Loucy (cell line): Measurements from ENCODE around the gene THTPA.

ENCODE experiments used
- H2AFZ ChIP-seq: fragments of 200-600 bp; sonication (generic); 2 replicates; pipeline ENCODE4 v1.6.0; 2016; ENCODE audit warnings: antibody characterized with exemption, mild to moderate bottlenecking, low read length, moderate library complexity
- H3F3A ChIP-seq: fragments of 200-600 bp; 2 replicates; pipeline ENCODE4 v1.6.0; 2016; ENCODE audit warnings: antibody characterized with exemption, low read depth, mild to moderate bottlenecking
- H3K27me3 ChIP-seq: fragments of 200-600 bp; sonication (generic); 2 replicates; pipeline ENCODE4 v1.6.1; 2014; ENCODE audit warnings: low read length, mild to moderate bottlenecking; ENCODE audit not compliant: insufficient read depth, poor library complexity, severe bottlenecking
- H3K36me3 ChIP-seq: fragments of 200-600 bp; sonication (generic); 2 replicates; pipeline ENCODE4 v1.6.1; 2016; ENCODE audit warnings: low read length; ENCODE audit not compliant: insufficient read depth
- H3K4me1 ChIP-seq: fragments of 200-600 bp; sonication (generic); 2 replicates; pipeline ENCODE4 v1.5.1; 2014; ENCODE audit warnings: low read length, mild to moderate bottlenecking; ENCODE audit not compliant: insufficient read depth, poor library complexity, severe bottlenecking
- H3K4me2 ChIP-seq: fragments of 200-600 bp; sonication (generic); 2 replicates; pipeline ENCODE4 v1.6.0; 2014; ENCODE audit warnings: antibody characterized with exemption, low read length, low read depth, mild to moderate bottlenecking; ENCODE audit not compliant: poor library complexity, severe bottlenecking
- H3K4me3 ChIP-seq: fragments of 200-600 bp; sonication (generic); 2 replicates; pipeline ENCODE4 v1.5.1; 2014; ENCODE audit warnings: low read length, mild to moderate bottlenecking, mixed read lengths; ENCODE audit not compliant: poor library complexity, severe bottlenecking
- H3K79me2 ChIP-seq: fragments of 200-600 bp; sonication (generic); 2 replicates; pipeline ENCODE4 v1.6.1; 2014; ENCODE audit warnings: low read length; ENCODE audit not compliant: insufficient read depth
- H3K9ac ChIP-seq: fragments of 200-600 bp; sonication (generic); 2 replicates; pipeline ENCODE4 v1.6.0; 2014; ENCODE audit warnings: mild to moderate bottlenecking, low read depth, low read length, moderate library complexity; ENCODE audit not compliant: poor library complexity, severe bottlenecking
- H3K9me2 ChIP-seq: fragments of 200-600 bp; sonication (generic); replicated peaks from 2 replicates; pipeline ENCODE4 v1.6.1; 2016; ENCODE audit warnings: low read depth, low read length, mixed read lengths
- H3K9me3 ChIP-seq: fragments of 200-600 bp; sonication (generic); 2 replicates; pipeline ENCODE4 v1.6.1; 2014; ENCODE audit warnings: mild to moderate bottlenecking, antibody characterized with exemption, low read length, low read depth; ENCODE audit not compliant: insufficient read depth
- H4K20me1 ChIP-seq: fragments of 200-600 bp; sonication (generic); 2 replicates; pipeline ENCODE4 v1.6.0; 2014; ENCODE audit warnings: antibody characterized with exemption, low read length, mild to moderate bottlenecking; ENCODE audit not compliant: insufficient read depth, poor library complexity, severe bottlenecking
- EZH2phosphoT487 ChIP-seq: fragments of 200-600 bp; IDR thresholded peaks from 2 replicates; pipeline ENCODE4 v1.6.1; 2018; ENCODE audit warnings: antibody characterized with exemption, mild to moderate bottlenecking, moderate library complexity, borderline replicate concordance
- TF ChIP-seq, protein P1 (sequence below): fragments of 200-600 bp; sonication (generic); conservative IDR thresholded peaks from 2 replicates; pipeline ENCODE4 v1.5.1; 2014; ENCODE audit warnings: mild to moderate bottlenecking, antibody characterized with exemption, low read length

The THTPA gene

DNA sequence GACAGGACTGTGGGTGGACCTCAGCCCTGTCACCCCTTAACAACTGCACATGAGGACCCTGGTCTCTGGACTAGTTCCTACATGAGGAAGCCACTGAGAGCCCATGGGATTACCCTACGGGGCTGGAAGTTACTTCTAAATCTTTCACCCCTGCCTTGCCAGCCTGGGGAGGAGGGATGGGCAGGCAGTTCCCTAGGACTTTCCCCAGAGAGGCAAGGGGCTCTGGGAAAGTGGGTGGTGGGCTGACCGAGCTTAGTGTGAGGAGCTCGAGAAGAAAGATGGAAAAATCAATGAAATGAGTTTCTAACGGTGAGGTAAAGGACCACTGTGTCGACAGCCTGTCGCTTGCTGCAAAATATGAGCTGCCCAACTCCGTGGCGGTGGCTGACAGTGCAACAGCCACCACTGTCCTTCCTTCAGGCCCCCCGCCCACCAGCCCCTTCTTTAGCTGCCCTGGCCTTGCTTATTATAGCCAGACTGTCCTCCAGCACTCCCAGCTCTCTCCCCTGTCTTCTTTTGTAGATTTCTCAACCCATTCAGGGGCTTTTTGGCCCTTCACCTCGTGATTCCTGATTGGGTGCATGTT, 9.5 kb upstream of the THTPA start:
- Histone ChIP-seq H3K36me3 (no peaks in the 10 kb centered on the region), H3F3A (no peaks in the 10 kb centered on the region), H4K20me1 (no peaks in the 10 kb centered on the region), H2AFZ (no peak overlapping the region), H3K79me2 (peaks cover 14% of the 10 kb centered on the region), H3K4me3 (no peak overlapping the region), H3K9me3 (no peaks in the 10 kb centered on the region), H3K27me3 (no peaks in the 10 kb centered on the region), H3K9ac (no peak overlapping the region), H3K4me1 (peaks cover 20% of the 10 kb centered on the region), H3K4me2 (no peak overlapping the region), H3K9me2 (no peaks in the 10 kb centered on the region)
- TF ChIP-seq, protein P1, sequence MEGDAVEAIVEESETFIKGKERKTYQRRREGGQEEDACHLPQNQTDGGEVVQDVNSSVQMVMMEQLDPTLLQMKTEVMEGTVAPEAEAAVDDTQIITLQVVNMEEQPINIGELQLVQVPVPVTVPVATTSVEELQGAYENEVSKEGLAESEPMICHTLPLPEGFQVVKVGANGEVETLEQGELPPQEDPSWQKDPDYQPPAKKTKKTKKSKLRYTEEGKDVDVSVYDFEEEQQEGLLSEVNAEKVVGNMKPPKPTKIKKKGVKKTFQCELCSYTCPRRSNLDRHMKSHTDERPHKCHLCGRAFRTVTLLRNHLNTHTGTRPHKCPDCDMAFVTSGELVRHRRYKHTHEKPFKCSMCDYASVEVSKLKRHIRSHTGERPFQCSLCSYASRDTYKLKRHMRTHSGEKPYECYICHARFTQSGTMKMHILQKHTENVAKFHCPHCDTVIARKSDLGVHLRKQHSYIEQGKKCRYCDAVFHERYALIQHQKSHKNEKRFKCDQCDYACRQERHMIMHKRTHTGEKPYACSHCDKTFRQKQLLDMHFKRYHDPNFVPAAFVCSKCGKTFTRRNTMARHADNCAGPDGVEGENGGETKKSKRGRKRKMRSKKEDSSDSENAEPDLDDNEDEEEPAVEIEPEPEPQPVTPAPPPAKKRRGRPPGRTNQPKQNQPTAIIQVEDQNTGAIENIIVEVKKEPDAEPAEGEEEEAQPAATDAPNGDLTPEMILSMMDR: no peak
- no peak for TF ChIP-seq EZH2phosphoT487

DNA sequence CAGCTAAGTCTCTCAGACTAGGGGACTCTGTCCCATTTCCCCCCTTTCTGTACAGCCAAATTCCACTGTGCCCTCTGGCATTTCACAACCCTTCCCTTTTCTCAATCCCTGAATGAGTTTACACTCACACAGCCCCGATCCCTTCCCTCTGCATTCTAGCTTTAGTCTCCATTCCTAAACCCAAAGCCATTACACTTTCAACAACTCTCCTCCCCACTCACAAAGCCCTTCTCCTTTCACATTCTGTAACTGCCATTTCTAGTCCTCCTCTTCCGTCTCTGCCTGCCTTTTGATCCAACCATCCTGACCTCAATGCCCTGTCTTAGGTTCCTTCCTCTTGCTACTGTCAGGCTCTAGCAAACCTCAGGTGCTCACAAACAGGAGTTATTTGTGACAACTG, 8.1 kb upstream of the THTPA start:
- Histone ChIP-seq H3K9ac (no peak overlapping the region), H3K4me3 (no peak overlapping the region), H4K20me1 (no peaks in the 10 kb centered on the region), H3K9me2 (no peaks in the 10 kb centered on the region), H3K79me2 (peaks cover 14% of the 10 kb centered on the region), H3K9me3 (no peaks in the 10 kb centered on the region), H3K27me3 (no peaks in the 10 kb centered on the region), H2AFZ (no peak overlapping the region), H3K4me1 (peaks cover 24% of the 10 kb centered on the region), H3K36me3 (no peaks in the 10 kb centered on the region), H3F3A (no peaks in the 10 kb centered on the region), H3K4me2 (no peak overlapping the region)
- TF ChIP-seq, protein P1: no peak
- TF ChIP-seq EZH2phosphoT487: no peak

DNA sequence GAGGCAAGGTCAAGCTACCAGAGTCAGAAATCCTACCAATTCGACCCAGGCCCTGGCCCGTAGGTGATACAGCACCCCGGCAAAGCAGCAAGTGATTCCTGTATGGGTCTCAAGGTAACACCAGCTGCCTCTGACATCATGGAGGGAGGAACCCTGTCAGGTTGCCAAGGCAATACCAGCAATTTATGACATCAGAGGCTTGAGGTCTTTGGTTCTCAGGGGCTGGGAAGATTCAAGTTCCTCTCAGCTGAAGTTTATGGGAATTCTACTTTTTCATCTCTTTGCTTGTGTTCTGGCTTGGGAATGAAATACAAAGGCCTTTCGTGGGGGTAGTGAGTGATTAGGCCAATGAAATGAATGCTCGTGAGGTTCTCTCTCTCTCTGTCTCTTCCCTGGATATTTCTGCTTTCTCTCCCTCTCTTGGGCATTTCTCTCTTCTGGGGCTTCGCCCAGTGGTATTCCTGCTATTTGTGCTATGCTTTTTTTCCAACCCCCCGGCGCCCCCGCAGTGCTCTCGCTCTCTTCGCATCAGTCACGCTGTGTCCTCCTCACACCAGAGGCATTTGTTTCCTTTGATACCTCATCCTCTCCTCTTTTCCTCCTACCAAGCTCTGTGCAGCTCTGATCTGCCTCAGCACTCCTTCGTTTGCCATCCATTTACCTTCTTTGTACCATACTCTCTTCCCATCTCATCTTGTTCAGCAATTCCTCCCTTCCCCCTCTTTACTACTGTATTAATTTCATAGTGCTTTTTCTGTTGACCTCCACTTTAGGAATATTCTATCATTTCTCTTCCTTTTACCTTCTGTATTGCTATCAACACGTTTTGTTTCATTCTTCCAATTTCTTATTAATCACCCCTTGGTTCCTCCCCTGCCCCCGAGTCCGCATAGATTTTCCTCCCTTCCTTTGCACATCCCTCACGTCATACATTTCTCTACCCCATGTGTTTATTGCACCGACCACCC, 7.4 kb upstream of the THTPA start:
- Histone ChIP-seq H3K4me1 (peaks cover 24% of the 10 kb centered on the region), H3K9ac (no peak overlapping the region), H3K4me3 (no peak overlapping the region), H3K9me3 (no peaks in the 10 kb centered on the region), H3K27me3 (no peaks in the 10 kb centered on the region), H3K36me3 (no peaks in the 10 kb centered on the region), H3F3A (no peaks in the 10 kb centered on the region), H3K4me2 (peak overlapping the region; percentile 98), H4K20me1 (no peaks in the 10 kb centered on the region), H3K9me2 (no peaks in the 10 kb centered on the region), H2AFZ (no peak overlapping the region), H3K79me2 (peaks cover 14% of the 10 kb centered on the region)
- TF ChIP-seq, protein P1: no peak
- no peak for TF ChIP-seq EZH2phosphoT487
